ENCODE data around the gene ISG20L2.

The ISG20L2 gene

DNA sequence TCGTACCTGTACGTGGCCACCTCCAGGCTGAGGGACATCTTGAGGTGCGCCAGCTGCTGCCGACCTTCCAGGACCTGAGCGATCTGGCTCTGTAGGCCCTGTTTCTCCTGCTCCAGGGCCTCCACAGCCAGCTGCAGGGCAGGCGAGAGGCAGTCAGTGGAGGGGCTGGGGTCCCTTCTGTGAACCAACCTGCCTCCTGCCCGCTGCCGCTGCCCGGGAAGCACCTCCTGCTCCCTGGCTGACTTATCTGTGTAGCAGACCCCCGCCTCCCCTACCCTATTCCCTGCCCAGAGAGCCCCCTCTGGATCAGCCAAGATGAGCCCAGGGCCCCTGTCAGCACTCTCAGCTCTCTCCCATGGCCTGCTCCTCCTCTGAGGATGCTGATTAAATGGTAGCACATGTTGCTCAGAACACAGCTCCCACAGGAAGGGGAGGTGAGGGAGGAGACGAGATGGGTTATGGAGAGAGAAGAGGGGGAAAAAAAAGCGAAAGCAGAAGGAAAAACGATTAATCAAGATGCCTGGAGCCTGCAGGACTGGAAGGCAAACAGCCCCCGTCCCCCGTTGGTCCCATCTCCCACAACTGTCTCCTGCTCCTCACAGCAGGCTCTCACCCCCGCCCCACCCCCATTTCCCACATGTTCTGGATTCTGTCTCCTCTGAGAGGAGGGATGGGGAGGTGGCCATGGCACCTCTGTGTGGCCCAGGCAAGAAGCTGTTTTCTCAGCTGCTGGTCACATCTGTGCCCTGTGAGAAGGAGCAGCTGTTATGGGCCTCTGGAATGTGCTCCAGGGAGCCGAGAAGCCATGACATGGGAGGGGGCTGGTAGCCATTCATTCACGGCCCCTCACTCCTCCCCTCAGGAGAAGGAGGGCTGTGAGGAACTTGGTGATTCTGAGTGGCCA, 53.1 kb downstream of the ISG20L2 start:
- no peak for DNase-seq (ENCODE audit: extremely low read depth, insufficient read length)
- H3K36me3 ChIP-seq (ENCODE audit: control insufficient read depth, insufficient read depth, low read length), result no peaks in the 10 kb centered on the region
- H3K4me3 ChIP-seq (replicated peaks; ENCODE audit: low read depth, low read length), result no peak overlapping the region

DNA sequence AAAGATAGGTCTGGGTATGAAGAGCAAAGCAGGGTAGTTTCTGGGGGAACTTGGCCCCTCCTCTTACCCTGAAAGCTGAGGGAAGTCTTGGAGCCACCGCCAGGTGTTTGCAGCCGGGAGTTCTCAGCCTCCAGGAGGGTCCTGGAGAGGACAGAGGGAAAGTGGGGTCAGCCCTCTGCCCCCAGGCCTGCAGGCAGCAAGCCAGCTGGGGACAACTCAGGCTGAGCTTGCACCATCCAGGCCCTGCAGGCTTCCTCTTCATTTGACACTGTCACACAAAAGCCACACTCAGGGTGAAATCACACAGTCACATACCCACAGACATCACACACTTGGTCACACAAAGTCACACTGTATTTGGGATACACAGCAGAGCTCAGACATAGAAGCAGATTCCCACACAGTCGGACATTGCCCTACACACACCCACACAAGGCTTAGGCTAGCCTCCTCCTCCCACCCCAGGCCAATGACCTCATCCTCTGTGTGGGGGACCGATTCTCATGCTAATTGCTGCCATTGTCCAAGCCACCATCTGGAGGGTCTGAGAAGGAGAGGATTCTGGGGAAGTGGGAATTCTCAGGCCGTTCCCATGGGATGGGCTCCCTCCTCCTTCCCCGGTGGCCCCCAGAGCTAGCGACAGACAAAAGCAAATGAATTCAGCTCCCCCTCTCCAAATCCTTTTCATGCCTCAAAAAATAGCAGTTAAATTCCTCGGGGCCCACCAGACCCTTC, 55.0 kb downstream of the ISG20L2 start:
- H3K4me3 ChIP-seq (replicated peaks; ENCODE audit: low read depth, low read length), result no peak overlapping the region
- TF ChIP-seq, protein P1, sequence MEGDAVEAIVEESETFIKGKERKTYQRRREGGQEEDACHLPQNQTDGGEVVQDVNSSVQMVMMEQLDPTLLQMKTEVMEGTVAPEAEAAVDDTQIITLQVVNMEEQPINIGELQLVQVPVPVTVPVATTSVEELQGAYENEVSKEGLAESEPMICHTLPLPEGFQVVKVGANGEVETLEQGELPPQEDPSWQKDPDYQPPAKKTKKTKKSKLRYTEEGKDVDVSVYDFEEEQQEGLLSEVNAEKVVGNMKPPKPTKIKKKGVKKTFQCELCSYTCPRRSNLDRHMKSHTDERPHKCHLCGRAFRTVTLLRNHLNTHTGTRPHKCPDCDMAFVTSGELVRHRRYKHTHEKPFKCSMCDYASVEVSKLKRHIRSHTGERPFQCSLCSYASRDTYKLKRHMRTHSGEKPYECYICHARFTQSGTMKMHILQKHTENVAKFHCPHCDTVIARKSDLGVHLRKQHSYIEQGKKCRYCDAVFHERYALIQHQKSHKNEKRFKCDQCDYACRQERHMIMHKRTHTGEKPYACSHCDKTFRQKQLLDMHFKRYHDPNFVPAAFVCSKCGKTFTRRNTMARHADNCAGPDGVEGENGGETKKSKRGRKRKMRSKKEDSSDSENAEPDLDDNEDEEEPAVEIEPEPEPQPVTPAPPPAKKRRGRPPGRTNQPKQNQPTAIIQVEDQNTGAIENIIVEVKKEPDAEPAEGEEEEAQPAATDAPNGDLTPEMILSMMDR (IDR thresholded peaks at IDR 0.05; ENCODE audit: insufficient read depth, low read length, poor library complexity, severe bottlenecking), result no peak
- peaks cover 2% of the 10 kb centered on the region for H3K27me3 ChIP-seq (replicated peaks; ENCODE audit: control insufficient read depth, insufficient read depth, low read length)
- H3K36me3 ChIP-seq (ENCODE audit: control insufficient read depth, insufficient read depth, low read length), result no peaks in the 10 kb centered on the region
- no peak for DNase-seq (ENCODE audit: extremely low read depth, insufficient read length)

More for the DNA sequence above, 53.1 kb downstream of the ISG20L2 start:
- H3K27me3 ChIP-seq (replicated peaks; ENCODE audit: control insufficient read depth, insufficient read depth, low read length), result peaks cover 2% of the 10 kb centered on the region
- TF ChIP-seq, protein P1 (IDR thresholded peaks at IDR 0.05; ENCODE audit: insufficient read depth, low read length, poor library complexity, severe bottlenecking), result no peak

Data from GM06990 (cell line).